AG09309 (cell line): ENCODE measurements around the gene ATG4C.

Experiments used
- DNase-seq: peaks from one replicate; pipeline ENCODE4 v3.0.0-alpha.2; 2010; ENCODE audit warnings: low read depth
- H3K4me3 ChIP-seq: 2 replicates; pipeline ENCODE4 v1.5.1; 2011; ENCODE audit warnings: mild to moderate bottlenecking, low read depth, low read length, moderate library complexity; ENCODE audit not compliant: control insufficient read depth
- CTCF ChIP-seq: IDR thresholded peaks from 2 replicates; pipeline ENCODE4 v1.5.1; 2011; ENCODE audit warnings: mild to moderate bottlenecking, low read depth, low read length, inconsistent platforms; ENCODE audit not compliant: insufficient read depth, control insufficient read depth; ENCODE audit errors: missing control alignments

Gene ATG4C

GRCh38 chr1:62906428-62906886 lies 122.5 kb downstream of the ATG4C start:
- no peak overlapping the region for H3K4me3 ChIP-seq
- peak; percentile 57 for TF ChIP-seq CTCF
- no peak for DNase-seq

- no peak for DNase-seq
- TF ChIP-seq CTCF: no peak
- no peak overlapping the region for H3K4me3 ChIP-seq
Measured at GRCh38 chr1:62908168-62908695, 124.3 kb downstream of the ATG4C start.

GRCh38 chr1:62912028-62912638 lies 128.2 kb downstream of the ATG4C start:
- no peak overlapping the region for H3K4me3 ChIP-seq
- DNase-seq: peak; percentile 3
- peak; percentile 82 for TF ChIP-seq CTCF
